Osteocyte (in vitro differentiated cells): ENCODE data around the gene CRYL1. TPM values are rescaled to one million over a fixed set of nuclear protein-coding genes. Genes with fewer than 3 reads are reported as not detected.
"Not testable (repeated sequence)": the region's sequence is repeated elsewhere in the genome, so short reads cannot be mapped to it uniquely, and the experiment has no call there.

ENCODE experiments used
- DNase-seq: peaks from one replicate; pipeline ENCODE4 v3.0.0; 2021; ENCODE audit warnings: mixed read lengths; ENCODE audit not compliant: unreplicated experiment; ENCODE audit errors: extremely low spot score
- H3K27ac Mint-ChIP-seq: one replicate; pipeline ENCODE4 v1.8.0; 2021; ENCODE audit warnings: mild to moderate bottlenecking, mixed read lengths; ENCODE audit not compliant: unreplicated experiment
- H3K27me3 Mint-ChIP-seq: one replicate; pipeline ENCODE4 v1.8.0; 2021; ENCODE audit warnings: mixed read lengths; ENCODE audit not compliant: unreplicated experiment
- H3K36me3 Mint-ChIP-seq: one replicate; pipeline ENCODE4 v1.8.0; 2021; ENCODE audit warnings: mixed read lengths; ENCODE audit not compliant: unreplicated experiment
- H3K4me1 Mint-ChIP-seq: one replicate; pipeline ENCODE4 v1.8.0; 2021; ENCODE audit warnings: mixed read lengths; ENCODE audit not compliant: unreplicated experiment
- H3K4me3 Mint-ChIP-seq: one replicate; pipeline ENCODE4 v1.8.0; 2021; ENCODE audit warnings: mild to moderate bottlenecking, moderate library complexity, mixed read lengths; ENCODE audit not compliant: unreplicated experiment
- H3K9me3 Mint-ChIP-seq: one replicate; pipeline ENCODE4 v1.8.0; 2021; ENCODE audit warnings: mixed read lengths; ENCODE audit not compliant: unreplicated experiment
- CTCF ChIP-seq: fragments of 200-600 bp; sonication (generic); IDR thresholded peaks from 2 replicates; pipeline ENCODE4 v1.5.0; 2021; ENCODE audit warnings: antibody characterized with exemption, mild to moderate bottlenecking, moderate library complexity
- total RNA-seq: library from RNA; stranded (reverse); gene quantifications from 2 replicates; pipeline ENCODE4 v1.2.1, GENCODE V29; 2021

Gene CRYL1
- total RNA-seq, 1 donor from 2014 or later: 22.5 TPM

GRCh38 chr13:20435616-20436368 is 89.9 kb downstream of the CRYL1 start:
- Mint-ChIP-seq H3K4me3 (no peak overlapping the region), H3K9me3 (no peaks in the 10 kb centered on the region), H3K27ac (no peak overlapping the region), H3K36me3 (no peaks in the 10 kb centered on the region), H3K4me1 (no peaks in the 10 kb centered on the region), H3K27me3 (no peaks in the 10 kb centered on the region)
- TF ChIP-seq CTCF: no peak
- no peak for DNase-seq

GRCh38 chr13:20434210-20434609 is 91.4 kb downstream of the CRYL1 start:
- H3K4me3 Mint-ChIP-seq, H3K9me3 Mint-ChIP-seq, DNase-seq, H3K27ac Mint-ChIP-seq, H3K36me3 Mint-ChIP-seq, H3K4me1 Mint-ChIP-seq, H3K27me3 Mint-ChIP-seq: not testable (repeated sequence)

GRCh38 chr13:20431687-20432384 is 93.8 kb downstream of the CRYL1 start:
- DNase-seq: no peak
- no peak overlapping the region for H3K27ac Mint-ChIP-seq
- no peak for TF ChIP-seq CTCF
- H3K9me3 Mint-ChIP-seq: no peaks in the 10 kb centered on the region
- H3K4me3 Mint-ChIP-seq: no peak overlapping the region
- no peaks in the 10 kb centered on the region for H3K36me3 Mint-ChIP-seq
- H3K27me3 Mint-ChIP-seq: no peaks in the 10 kb centered on the region
- no peaks in the 10 kb centered on the region for H3K4me1 Mint-ChIP-seq

GRCh38 chr13:20431080-20431479 is 94.6 kb downstream of the CRYL1 start:
- Mint-ChIP-seq H3K4me1 (no peaks in the 10 kb centered on the region), H3K36me3 (no peaks in the 10 kb centered on the region), H3K4me3 (no peak overlapping the region), H3K9me3 (no peaks in the 10 kb centered on the region), H3K27me3 (no peaks in the 10 kb centered on the region), H3K27ac (no peak overlapping the region)
- TF ChIP-seq CTCF: no peak
- DNase-seq: no peak

GRCh38 chr13:20430296-20430695 is 95.4 kb downstream of the CRYL1 start:
- Mint-ChIP-seq H3K4me1 (no peaks in the 10 kb centered on the region), H3K27me3 (no peaks in the 10 kb centered on the region), H3K36me3 (no peaks in the 10 kb centered on the region), H3K9me3 (no peaks in the 10 kb centered on the region), H3K27ac (no peak overlapping the region), H3K4me3 (no peak overlapping the region)
- TF ChIP-seq CTCF: no peak
- DNase-seq: no peak
